DMS79 treated with DMSO at 0.1 percent for 48 hours (cell line): ENCODE results near the gene PLA2G12A.
A peak's percentile ranks its signal among the peaks of the same experiment; 100 is the strongest.

ENCODE experiments used
- DNase-seq: peaks from one replicate; lab custom pipeline; 2025; lab: John Stamatoyannopoulos, UW

PLA2G12A gene

DNA sequence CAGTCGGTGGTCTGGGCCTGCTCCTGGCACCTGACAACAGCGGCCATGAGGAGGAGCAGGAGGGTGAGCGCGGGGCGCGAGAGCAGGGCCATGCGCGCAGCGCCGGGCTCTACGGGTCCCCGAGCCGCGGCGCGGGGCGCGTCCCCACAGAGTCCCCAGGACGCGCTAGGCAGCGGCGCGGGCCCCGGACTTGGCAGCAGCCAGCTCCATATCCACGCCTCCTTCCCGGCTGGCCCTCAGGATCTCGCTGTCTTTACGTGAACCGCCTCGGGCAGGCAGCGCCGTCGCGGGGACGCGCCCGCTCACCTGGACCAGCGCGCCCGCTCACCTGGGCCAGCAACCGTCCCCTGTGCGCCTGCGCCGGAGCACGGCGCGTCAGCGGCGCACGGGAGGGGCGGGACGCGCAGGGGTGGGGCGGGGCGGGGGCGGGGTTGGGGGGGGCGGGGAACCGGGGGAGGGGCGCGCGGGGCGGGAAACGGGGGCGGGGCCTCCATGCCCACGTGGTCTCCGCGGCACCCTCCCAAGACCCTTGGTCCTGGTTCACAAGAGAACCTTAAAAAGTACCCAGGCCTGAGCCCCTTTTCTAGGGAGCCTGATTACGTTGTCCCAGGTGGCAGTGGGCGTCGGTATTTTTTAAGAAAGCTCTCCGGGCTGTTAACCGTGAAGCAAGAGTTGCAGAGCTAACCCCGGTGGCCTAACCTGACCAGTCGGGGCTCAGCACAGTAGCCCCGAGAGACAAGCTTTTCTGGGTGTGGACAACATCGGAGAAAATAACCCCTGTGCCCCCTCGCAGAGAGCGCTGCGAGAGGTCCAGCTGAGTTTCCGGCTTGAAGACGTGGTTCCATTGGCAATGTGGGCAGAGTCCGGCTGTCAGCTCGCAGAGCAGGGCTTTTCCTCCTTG is at the start of gene PLA2G12A:
Gene PLA2G12A, minus strand, starts transcription at position 353 of the 901 bp plus-strand sequence. Its CDS starts 261 bp downstream, at position 92.
- peak; percentile 58 for DNase-seq

GRCh38 chr4:109764789-109765402 is 35.0 kb upstream of the PLA2G12A start:
- DNase-seq = no peak

DNA sequence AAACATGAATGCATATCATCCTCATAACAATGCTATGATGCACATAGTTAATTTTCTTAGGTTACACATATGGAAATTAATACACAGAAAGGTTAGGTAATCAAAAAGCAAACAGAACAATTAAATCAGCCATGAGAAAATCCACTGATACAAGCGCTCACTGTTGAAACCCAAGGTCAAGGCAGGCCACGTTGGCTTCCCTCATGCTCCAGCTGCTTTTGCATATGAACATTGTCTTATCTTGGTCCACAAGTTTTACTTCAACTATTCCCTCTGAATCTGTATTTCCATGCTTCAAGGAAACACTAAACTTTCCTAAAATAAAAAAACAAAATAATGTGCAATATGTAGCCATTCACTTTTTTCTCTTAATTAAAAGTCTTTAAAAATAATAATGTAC is 34.5 kb upstream of the PLA2G12A start:
- no peak for DNase-seq

DNA sequence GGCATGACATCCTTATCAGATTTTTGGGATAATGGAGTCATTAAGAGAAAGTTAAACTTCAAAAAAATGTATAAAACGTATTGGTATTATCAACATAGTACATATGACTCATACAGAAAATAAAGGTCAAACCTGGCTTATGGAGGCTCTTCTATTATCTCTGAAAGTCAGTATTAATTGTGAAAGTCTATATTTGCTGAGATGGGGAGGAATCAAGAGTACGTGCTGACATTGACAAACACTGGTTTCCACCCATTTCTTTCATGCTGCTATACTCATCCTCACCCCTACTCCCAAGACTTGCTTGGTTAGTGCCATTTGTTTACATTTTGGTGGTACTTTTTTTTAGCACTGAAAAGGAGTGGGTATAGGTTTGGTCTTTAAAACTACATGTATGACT is 30.8 kb upstream of the PLA2G12A start:
- no peak for DNase-seq

DNA sequence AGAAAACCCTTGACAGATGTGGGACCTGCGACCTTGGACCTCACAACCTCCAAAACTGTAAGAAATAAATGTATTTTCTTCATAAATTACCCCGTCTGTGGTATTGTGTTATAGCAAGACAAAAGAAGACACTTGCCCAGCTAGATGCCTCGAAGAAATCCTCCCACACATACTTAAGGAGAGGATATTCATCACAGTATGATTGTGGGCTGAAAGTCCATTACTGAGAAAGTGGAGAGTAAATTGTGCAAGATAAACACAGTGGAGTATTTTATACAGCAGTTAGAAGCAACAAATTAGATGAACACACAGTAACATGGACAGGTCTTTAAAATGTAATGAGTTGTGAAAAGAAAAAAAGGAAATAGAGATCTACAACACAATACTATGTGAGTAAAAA is 25.8 kb upstream of the PLA2G12A start:
- DNase-seq = no peak

GRCh38 chr4:109754093-109754857 is 24.4 kb upstream of the PLA2G12A start:
- no peak for DNase-seq

DNA sequence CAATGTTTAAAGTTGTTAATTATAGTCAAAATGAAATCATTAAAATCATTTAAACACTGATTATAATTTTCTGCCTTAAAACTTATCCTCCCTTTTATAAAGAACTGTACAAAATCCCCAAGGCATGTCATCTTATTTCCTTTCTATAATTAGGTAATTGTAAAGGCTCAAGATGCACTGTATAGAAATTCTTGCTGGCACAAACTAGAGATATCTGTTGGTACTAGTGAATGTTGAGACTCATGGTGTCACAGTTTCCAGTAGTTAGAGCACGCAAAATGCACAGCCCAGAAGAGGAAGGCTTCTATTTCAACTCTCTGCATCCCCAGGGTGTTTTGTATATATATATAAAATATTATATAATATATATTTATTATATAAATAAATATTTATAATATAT is 22.7 kb upstream of the PLA2G12A start:
- DNase-seq = no peak

DNA sequence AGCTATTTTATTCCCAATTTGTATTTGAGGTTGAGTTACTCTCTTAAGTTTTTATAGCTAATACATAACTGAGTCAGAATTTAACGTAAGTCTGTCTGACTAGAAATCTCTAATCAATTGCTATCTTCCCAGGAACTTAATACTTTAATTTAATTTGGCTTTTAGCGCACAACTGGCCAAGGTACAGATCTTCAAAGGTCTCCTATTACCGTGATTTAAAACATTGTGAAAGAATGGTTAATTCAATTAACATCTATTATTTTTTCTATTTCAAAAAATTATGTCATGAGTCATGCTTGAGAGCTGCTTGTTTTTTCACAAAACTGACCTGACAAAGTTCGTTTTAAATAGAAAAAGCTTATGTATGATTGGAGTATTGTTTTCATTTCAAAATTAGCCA is 22.0 kb upstream of the PLA2G12A start:
- no peak for DNase-seq

DNA sequence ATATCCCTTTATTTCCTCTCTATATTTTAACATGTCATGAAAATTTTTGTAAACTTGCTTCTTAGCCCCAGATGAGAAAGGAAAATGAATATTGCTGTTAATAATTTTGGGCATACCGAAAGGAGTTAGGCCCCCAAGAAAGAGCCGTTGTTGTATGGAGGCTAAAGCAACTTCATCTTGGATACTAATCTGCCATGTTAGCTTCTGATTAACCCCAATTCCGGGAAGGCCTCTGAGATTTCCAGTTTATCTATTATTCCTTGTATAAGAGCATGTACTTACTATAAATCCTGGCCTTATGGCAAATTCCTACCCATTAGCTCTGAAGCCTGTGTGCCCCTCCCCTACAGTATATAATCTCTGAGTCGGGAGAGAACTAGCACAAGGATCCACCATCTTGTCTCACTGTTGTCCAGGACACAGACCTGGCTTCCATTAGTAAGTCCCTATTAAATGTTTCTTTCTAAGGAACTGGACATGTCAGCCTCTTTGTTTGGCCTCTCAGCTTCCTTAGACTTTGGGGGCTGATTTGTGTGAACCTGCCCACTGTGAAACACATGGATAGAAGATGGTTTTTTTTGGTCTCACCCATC is 20.9 kb upstream of the PLA2G12A start:
- DNase-seq = no peak

- DNase-seq = no peak
These were observed 19.7 kb upstream of the PLA2G12A start for GRCh38 chr4:109749388-109750082.

DNA sequence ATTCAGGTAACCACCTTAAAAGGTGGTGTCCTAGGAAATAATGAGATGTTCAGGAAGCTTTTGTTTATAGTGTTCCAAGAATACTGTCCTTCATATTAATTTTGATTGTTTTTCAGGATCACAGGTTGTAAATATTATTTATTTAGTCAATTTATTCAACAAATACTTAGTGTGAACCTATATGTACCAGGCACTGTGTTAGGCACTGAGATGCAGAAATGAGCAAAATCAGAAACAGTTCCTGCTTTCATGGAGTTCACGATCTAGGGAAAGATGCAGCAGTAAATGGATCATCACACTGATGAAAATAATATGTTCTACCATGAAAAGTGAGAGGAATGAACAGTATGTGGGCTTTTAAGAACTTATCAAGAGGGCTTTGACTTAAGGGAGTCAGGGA is 18.2 kb upstream of the PLA2G12A start:
- no peak for DNase-seq

GRCh38 chr4:109746728-109747127 is 16.9 kb upstream of the PLA2G12A start:
- no peak for DNase-seq

- no peak for DNase-seq
These were observed 16.0 kb upstream of the PLA2G12A start for GRCh38 chr4:109745830-109746229.

- no peak for DNase-seq
These were observed 9.7 kb upstream of the PLA2G12A start for GRCh38 chr4:109739547-109739946.

DNA sequence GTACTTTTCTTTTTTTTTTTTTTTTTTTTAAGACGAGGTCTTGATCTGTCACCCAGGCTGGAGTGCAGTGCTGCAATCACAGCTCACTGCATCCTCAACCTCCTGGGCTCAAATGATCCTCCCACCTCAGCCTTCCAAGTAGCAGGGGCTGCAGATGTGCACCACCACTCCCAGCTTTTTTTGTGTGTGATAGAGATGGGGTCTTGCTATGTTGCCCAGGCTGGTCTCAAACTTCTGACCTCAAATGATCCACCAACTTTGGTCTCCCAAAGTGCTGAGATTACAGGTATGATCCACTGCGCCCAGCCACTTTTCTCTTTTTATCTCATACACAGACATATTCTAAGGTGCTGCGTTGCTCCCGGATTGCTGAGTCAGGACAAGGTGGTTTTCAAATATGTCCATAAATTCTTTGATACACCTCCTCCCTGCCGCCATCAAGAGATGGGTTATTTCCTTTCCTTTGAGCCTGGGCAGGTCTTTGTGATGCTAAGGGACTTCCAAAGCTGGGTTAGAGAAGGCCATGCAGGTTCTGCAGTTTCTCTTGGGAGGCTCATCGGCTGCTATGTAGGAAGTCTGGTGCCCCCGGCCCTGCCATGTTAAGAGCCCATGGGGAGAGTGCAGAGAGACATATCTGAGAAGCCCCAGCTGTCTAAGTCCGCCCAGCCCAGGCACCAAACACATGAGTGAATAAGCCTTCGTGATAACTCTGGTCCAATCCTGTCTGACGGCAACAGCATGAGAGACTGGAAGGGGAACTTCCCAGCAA is 8.4 kb upstream of the PLA2G12A start:
- DNase-seq = no peak

- no peak for DNase-seq
These were observed 5.9 kb upstream of the PLA2G12A start for GRCh38 chr4:109735566-109736365.

GRCh38 chr4:109733728-109734127 is 3.9 kb upstream of the PLA2G12A start:
- DNase-seq = no peak

DNA sequence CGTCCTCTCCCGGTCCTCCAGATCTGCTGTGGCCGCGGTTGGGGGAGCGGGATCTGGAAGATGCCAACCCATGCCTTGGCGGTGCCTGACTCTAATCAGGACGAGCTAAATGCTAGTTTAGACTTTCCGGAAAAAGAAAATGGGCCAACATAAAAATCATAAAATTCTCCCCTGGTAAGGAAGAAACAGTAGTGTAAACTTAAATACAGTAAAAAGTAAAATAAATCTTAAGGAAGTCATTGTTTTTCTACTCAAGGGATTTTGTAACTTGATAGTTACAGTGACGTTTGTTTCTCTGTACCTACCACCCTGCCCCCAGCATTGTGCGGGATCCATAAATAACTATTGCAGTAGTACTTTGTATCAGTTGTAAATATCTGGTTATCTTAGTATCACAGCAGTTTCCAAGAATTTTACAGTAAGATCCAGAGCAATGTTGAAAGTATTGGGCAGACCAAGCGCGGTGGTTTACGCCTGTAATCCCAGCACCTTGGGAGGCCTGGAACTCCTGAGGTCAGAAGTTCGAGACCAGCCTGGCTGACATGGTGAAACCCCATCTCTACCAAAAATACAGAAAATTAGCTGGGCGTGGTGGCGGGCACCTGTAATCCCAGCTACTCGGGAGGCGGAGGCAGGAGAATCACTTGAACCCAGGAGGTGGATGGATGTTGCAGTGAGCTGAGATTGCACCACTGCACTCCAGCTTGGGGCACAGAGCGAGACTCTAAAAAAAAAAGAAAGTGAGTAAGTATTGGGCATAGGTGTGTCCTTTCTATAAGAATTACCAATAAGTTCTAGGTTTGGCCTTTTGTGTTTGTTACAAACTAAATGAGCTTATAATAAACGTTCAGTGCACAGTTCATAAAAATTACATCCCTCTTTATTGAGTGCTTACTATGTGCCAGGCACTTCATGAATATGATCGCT is 1.0 kb upstream of the PLA2G12A start:
- no peak for DNase-seq

DNA sequence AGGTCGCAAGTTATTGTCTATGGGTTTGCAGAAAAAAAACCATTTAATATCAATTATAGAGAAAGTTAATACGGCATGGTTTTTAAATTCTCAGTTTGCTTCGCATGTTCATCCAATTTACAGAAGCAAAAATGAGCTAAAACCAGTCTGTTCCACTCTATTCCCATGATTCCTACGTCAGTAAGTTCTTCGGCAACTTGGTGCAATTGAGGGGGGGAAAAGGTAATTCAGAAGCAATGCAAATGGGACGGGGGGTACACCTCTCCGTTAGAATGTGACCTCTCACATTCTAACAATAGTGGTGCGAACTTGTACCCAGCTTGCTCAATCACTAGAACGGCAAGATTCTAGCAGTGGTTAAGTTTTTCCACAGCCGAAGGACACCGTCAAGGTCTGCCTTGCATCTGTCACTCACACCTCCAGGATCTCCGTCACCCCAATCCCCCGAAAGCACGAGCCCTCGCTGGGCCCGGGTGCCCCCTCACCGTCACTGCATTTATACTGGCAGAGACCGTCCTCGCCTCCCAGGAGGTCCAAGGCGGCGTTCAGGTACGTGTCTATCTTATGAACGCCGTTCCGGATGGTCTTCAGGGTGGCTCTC is 653 bp downstream of the PLA2G12A start:
- DNase-seq = no peak
